Measurements from ENCODE around the gene AHNAK2.
"Not testable (repeated sequence)": the region's sequence is repeated elsewhere in the genome, so short reads cannot be mapped to it uniquely, and the experiment has no call there.

Gene AHNAK2

GRCh38 chr14:104924421-104925213, 53.6 kb downstream of the AHNAK2 start, which contains the start of gene PLD4:
Gene PLD4 (plus strand): TSS chr14:104924879. CDS start chr14:104927141, 2,262 bp downstream.
- peak in 1 of 2 donors; percentile 33 for DNase-seq

- no peak for DNase-seq
Measured at GRCh38 chr14:104923640-104924420, 54.3 kb downstream of the AHNAK2 start.

GRCh38 chr14:104919993-104920315, 58.2 kb downstream of the AHNAK2 start:
- no peak for DNase-seq

GRCh38 chr14:104919152-104919992, 58.8 kb downstream of the AHNAK2 start:
- DNase-seq = not testable (repeated sequence)

GRCh38 chr14:104917993-104918392, 60.2 kb downstream of the AHNAK2 start:
- no peak for DNase-seq

- no peak for DNase-seq
Measured at GRCh38 chr14:104917116-104917515, 61.1 kb downstream of the AHNAK2 start.

GRCh38 chr14:104913435-104913834, 64.7 kb downstream of the AHNAK2 start:
- DNase-seq = no peak

DNA sequence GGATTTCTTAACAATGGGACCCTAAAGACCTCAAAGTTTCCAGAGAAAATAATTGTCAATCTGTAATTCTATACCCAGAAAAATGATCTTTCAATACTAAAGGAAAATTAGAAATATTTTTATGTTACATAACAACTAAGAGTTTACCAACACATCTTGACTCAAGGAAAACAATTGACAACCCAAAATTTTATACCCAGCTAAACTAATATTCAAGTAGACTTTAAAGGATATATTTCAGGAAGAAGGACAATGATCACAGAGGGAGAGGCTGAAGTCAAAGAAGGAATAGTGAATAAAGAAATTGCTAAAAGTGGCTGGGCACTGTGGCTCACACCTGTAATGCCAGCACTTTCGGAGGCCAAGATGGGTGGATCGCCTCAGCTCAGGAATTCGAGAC, 66.1 kb downstream of the AHNAK2 start:
- no peak for DNase-seq

- no peak for DNase-seq
Measured at GRCh38 chr14:104908303-104908702, 69.9 kb downstream of the AHNAK2 start.

GRCh38 chr14:104905579-104905933, 72.6 kb downstream of the AHNAK2 start:
- DNase-seq = not testable (repeated sequence)

DNA sequence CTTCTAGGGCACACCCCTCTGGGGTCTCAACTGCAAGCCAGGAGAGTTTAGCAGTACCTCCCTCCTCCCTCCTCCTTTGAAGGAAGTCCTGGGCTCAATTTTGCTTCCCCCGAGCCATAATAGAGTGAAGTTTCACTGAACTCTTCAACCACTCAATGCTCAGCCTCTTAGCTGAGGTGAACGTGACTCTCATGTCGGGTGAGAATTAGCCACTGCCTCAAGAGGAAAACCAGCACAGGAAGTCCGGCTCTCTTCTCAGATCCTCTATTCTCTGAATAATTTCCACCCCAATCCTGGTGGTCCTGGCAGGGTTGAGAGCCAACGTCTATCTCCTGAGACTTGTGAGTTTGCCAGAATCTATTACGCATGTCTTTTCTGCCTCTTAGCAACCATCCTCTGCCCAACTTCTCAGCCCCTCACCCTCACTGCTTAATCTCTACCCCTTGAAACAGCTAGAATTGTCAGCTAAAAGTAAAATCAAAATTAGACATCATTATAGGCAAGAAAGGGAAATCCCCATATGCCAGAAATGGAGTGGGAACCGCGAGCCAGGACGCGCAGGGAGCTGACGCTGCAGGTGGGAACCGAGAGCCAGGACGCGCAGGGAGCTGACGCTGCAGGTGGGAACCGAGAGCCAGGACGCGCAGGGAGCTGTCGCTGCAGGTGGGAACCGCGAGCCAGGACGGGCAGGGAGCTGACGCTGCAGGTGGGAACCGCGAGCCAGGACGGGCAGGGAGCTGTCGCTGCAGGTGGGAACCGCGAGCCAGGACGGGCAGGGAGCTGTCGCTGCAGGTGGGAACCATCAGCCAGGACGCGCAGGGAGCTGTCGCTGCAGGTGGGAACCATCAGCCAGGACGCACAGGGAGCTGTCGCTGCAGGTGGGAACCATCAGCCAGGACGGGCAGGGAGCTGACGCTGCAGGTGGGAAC, 73.3 kb downstream of the AHNAK2 start:
- DNase-seq = not testable (repeated sequence)

DNA sequence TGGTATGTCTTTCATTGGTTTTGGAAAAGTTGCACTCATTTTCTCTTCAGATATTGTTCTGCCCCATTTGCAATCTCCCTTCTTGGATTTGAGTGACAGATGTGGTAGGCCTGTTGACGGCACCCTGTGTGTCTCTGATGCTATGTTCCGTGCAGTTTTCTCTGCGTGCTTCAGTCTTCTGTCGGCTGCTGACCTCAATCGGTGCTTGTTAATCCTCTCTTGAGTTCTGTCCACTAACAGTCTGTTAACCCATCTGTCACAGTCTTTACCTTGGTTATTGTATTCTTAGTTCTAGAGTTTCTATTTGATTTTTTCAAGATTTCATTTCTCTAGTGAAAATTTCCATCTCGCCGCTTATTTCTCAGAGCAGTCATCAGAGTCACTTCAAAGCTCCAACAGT, 74.2 kb downstream of the AHNAK2 start:
- no peak for DNase-seq

DNA sequence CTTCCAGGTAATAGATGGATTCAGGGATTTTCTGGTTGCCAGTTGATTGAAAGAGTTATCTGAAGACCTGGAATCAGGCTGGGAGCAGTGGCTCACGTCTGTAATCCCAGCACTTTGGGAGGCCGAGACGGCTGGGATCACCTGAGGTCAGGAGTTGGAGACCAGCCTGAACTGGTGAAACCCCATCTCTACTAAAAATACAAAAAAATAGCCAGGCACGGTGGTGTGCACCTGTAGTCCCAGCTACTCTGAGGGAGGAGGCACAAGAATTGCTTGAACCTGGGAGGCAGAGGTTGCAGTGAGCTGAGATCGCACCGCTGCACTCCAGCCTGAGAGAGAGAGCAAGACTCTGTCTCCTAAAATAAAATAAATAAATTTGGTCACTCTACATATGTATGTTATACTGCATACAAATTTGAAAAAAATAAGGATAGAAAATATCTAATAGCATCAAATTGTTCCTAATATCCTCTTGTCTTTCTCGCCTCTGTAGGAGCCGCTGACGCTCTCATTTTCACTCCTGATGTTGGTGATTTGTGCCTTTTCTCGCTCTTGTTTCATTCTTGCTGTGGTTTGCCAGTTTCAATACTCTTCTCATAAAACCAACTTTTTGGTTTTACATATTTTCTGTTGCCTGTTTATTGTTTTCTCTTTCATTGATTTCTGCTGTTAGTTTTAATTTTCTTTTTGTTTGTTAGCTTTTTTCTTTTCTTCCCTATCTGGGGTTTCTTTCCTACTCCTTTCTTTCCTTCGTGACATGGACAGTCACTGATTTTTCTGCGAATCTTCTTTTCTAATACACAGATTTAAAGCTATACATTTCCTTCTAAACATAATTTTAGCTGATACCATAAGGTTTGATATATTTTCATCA, 77.3 kb downstream of the AHNAK2 start:
- no peak for DNase-seq

GRCh38 chr14:104899781-104900180, 78.4 kb downstream of the AHNAK2 start:
- DNase-seq = no peak

GRCh38 chr14:104898870-104899510, 79.2 kb downstream of the AHNAK2 start:
- DNase-seq = no peak

DNA sequence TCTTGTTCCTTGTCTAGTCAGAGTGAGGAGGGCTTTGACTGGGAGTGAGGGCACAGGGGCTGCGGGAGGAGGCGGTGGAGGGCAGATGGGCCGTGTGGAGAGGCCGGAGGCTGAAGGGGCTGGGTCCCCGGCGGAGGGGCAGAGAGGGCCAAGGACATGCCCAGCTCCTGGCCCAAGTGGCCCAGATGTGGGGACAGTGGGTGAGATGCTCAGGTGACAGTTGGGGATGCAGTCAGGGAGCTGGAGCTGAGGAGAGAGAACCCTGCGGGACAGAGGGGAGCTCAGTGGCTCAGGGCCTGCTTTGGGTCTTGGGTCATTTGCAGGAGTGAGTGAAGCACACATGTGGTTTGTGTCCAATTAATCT, 80.0 kb downstream of the AHNAK2 start:
- no peak for DNase-seq

GRCh38 chr14:104897330-104898194, 80.6 kb downstream of the AHNAK2 start:
- DNase-seq = no peak

- no peak for DNase-seq
Measured at GRCh38 chr14:104895786-104896661, 82.2 kb downstream of the AHNAK2 start.
